ENCODE results near the gene UBL3.

The UBL3 gene

GRCh38 chr13:29886446-29886845 lies 36.0 kb upstream of the UBL3 start:
- Histone ChIP-seq H3K27ac (no peak overlapping the region), H3K4me1 (ENCODE audit: low read depth, poor library complexity, severe bottlenecking) (no peaks in the 10 kb centered on the region), H4K20me1 (ENCODE audit: insufficient read depth) (no peaks in the 10 kb centered on the region), H3K27me3 (ENCODE audit: insufficient read depth, low read depth) (no peaks in the 10 kb centered on the region), H3K79me2 (ENCODE audit: insufficient read depth, low read depth) (no peaks in the 10 kb centered on the region), H3K9ac (no peak overlapping the region), H3K4me2 (no peak overlapping the region), H3K36me3 (ENCODE audit: insufficient read depth) (no peaks in the 10 kb centered on the region), H3K4me3 (IDR thresholded peaks at IDR 0.05; ENCODE audit: insufficient read depth, low read depth, low read length) (no peak overlapping the region), H2AFZ (ENCODE audit: low read depth) (no peak overlapping the region)
- no peak for TF ChIP-seq CTCF (conservative IDR thresholded peaks at IDR 0.05; ENCODE audit: low read depth, low read length)

- H3K27me3 ChIP-seq (ENCODE audit: insufficient read depth, low read depth) = no peaks in the 10 kb centered on the region
- no peak overlapping the region for H2AFZ ChIP-seq (ENCODE audit: low read depth)
- H3K4me3 ChIP-seq (IDR thresholded peaks at IDR 0.05; ENCODE audit: insufficient read depth, low read depth, low read length) = no peak overlapping the region
- no peak overlapping the region for H3K27ac ChIP-seq
- no peaks in the 10 kb centered on the region for H3K36me3 ChIP-seq (ENCODE audit: insufficient read depth)
- no peaks in the 10 kb centered on the region for H4K20me1 ChIP-seq (ENCODE audit: insufficient read depth)
- no peak for TF ChIP-seq CTCF (conservative IDR thresholded peaks at IDR 0.05; ENCODE audit: low read depth, low read length)
- H3K79me2 ChIP-seq (ENCODE audit: insufficient read depth, low read depth) = no peaks in the 10 kb centered on the region
- H3K4me1 ChIP-seq (ENCODE audit: low read depth, poor library complexity, severe bottlenecking) = no peaks in the 10 kb centered on the region
- no peak overlapping the region for H3K4me2 ChIP-seq
- H3K9ac ChIP-seq = no peak overlapping the region
Observed at GRCh38 chr13:29885989-29886388, 35.6 kb upstream of the UBL3 start.

GRCh38 chr13:29884671-29885430 lies 34.4 kb upstream of the UBL3 start:
- Histone ChIP-seq H4K20me1 (ENCODE audit: insufficient read depth) (no peaks in the 10 kb centered on the region), H3K27ac (no peak overlapping the region), H3K4me2 (no peak overlapping the region), H3K9ac (no peak overlapping the region), H3K4me3 (IDR thresholded peaks at IDR 0.05; ENCODE audit: insufficient read depth, low read depth, low read length) (no peak overlapping the region), H3K36me3 (ENCODE audit: insufficient read depth) (no peaks in the 10 kb centered on the region), H2AFZ (ENCODE audit: low read depth) (no peak overlapping the region), H3K4me1 (ENCODE audit: low read depth, poor library complexity, severe bottlenecking) (no peaks in the 10 kb centered on the region), H3K79me2 (ENCODE audit: insufficient read depth, low read depth) (no peaks in the 10 kb centered on the region), H3K27me3 (ENCODE audit: insufficient read depth, low read depth) (no peaks in the 10 kb centered on the region)
- no peak for TF ChIP-seq CTCF (conservative IDR thresholded peaks at IDR 0.05; ENCODE audit: low read depth, low read length)

GRCh38 chr13:29883941-29884518 lies 33.6 kb upstream of the UBL3 start:
- Histone ChIP-seq H3K79me2 (ENCODE audit: insufficient read depth, low read depth) (no peaks in the 10 kb centered on the region), H2AFZ (ENCODE audit: low read depth) (no peak overlapping the region), H3K4me3 (IDR thresholded peaks at IDR 0.05; ENCODE audit: insufficient read depth, low read depth, low read length) (no peak overlapping the region), H3K9ac (no peak overlapping the region), H4K20me1 (ENCODE audit: insufficient read depth) (no peaks in the 10 kb centered on the region), H3K4me2 (no peak overlapping the region), H3K36me3 (ENCODE audit: insufficient read depth) (no peaks in the 10 kb centered on the region), H3K27ac (no peak overlapping the region), H3K27me3 (ENCODE audit: insufficient read depth, low read depth) (no peaks in the 10 kb centered on the region), H3K4me1 (ENCODE audit: low read depth, poor library complexity, severe bottlenecking) (no peaks in the 10 kb centered on the region)
- no peak for TF ChIP-seq CTCF (conservative IDR thresholded peaks at IDR 0.05; ENCODE audit: low read depth, low read length)

All from KMS-11 (cell line).